ENCODE data around the gene LRP1.
A peak's percentile ranks its signal among the peaks of the same experiment; 100 is the strongest.

Gene LRP1

DNA sequence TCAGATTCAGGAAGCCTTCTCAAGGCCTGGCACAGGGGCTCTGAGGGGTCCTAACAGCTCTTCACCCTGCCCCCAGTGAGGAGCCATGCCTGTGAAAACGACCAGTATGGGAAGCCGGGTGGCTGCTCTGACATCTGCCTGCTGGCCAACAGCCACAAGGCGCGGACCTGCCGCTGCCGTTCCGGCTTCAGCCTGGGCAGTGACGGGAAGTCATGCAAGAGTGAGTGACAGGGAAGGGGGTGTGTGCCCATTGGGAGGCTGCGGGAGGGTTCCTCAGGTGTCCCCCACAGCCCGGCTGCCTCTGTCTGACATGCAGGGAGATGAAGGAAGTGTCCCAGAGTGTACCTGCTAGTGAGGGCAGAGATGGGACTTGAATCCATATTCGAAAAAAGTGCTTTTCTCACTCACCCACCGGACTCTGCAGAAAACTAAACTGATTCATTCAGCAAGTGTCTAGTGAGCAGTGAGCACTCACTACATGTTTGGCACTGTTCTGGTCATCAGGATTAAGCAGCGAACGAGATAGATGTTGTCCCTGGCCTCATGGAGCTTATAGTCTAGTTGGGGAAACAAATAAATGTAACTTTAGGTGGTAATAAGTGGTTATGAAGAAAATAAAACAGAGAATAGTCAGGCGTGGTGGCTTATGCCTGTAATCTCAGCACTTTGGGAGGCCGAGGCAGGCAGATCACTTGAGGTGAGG lies 28.6 kb downstream of the LRP1 start:
- DNase-seq (ENCODE audit: low read depth): no peak

DNA sequence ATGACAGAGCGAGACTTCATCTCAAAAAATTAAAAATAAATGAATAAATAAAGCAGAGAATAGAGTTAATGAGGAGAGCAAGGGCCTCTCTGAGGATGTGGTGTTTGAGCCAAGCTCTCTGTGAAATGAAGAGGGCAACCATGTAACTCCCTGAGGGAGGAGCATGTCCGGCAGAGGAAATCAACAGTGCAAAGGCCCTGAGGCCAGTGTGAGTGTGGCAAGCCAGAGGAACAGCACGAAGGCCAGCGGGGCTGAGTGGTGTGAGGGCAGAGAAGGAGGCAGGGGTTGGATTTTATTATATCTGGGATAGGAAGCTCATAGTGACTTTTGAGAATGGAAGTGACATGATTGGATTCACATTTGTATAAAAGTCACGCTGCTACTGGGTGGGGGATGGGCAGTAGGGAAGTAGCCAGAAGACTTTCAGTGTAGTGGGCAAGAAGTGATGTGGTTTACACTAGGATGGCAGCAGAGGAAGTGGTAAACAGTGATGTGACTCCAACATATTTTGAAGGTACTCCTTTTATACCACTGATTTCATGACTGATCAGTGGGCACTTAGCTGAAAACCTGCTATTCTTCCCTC lies 29.4 kb downstream of the LRP1 start:
- no peak for DNase-seq (ENCODE audit: low read depth)

DNA sequence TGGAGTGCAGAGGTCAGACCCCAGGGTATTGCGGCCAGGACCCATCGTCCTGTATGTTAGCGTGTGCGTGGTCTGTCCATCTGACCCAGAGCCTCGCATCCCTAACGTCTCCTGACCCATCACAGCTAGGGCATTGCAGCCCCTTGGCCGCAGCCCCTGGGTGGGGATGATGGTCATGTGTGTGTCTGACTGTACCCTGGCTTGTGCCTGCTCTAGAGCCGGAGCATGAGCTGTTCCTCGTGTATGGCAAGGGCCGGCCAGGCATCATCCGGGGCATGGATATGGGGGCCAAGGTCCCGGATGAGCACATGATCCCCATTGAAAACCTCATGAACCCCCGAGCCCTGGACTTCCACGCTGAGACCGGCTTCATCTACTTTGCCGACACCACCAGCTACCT lies 29.9 kb downstream of the LRP1 start:
- DNase-seq (ENCODE audit: low read depth): no peak

DNA sequence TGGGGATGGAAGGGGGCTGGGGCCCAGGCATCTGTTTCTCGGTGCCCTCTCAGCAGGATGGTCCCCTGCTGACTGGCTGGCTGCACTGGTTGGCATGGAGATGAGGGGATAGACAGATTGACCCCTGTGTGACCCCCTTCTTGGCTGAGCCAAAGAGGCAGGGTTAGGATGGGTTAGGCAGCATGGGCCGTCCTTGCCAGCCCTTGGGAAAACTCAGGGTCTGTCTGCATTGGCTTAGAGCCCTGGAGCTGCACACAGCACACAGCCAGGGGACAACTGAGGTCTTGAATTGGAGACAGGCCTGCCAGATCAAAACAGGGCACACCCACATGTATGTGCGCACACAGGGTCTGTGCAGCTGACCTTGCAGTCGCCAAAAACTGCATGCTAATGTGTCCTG lies 30.4 kb downstream of the LRP1 start:
- no peak for DNase-seq (ENCODE audit: low read depth)

DNA sequence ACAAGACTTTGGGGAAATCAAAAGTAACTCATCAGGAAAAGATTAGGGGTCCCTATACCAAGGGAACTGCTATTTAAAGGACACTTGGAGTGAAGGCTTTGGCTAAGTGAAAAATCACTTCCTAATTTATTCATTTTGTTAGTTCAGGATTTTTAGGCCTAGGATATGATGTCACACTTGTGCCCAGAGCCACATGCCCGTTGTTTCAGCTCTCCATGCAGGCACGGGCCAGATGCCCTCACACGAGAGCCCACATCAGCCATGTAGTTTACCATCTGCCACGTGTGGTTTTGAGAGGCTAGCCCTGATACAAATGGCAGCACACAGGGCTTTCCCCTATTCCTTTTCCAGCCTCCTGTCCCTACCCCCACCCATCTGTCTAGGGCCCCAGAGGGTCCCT lies 31.0 kb downstream of the LRP1 start:
- DNase-seq (ENCODE audit: low read depth): no peak

DNA sequence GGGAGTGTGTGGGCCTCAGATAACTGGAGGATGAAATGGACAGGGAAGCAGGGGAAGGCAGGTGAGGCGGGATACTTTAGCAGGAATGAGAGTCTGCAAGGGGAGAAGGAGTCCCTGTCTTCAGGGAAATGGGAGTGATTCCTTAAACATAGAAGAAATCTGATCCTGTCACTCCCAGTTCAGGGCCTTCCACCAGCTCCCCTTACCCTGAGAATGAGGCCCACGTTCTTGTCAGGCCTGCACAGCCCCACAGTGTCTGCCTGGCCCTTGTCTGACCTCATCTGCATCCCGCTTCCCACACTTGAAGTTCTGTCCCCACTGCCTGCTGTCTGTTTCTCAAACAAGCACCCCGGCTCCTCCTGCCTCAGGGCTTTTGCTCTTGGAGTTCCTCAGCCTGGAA lies 31.8 kb downstream of the LRP1 start:
- DNase-seq (ENCODE audit: low read depth): no peak

DNA sequence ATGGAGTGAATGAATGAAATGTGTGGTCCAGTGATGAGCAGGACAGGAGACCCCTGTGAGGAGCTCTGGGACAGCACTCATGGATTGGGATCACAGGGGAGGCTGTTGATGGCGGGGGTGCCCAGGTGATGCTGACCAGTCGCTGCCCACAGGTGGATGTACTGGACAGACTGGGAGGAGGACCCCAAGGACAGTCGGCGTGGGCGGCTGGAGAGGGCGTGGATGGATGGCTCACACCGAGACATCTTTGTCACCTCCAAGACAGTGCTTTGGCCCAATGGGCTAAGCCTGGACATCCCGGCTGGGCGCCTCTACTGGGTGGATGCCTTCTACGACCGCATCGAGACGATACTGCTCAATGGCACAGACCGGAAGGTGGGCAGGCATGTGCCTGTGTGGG lies 32.5 kb downstream of the LRP1 start:
- no peak for DNase-seq (ENCODE audit: low read depth)

DNA sequence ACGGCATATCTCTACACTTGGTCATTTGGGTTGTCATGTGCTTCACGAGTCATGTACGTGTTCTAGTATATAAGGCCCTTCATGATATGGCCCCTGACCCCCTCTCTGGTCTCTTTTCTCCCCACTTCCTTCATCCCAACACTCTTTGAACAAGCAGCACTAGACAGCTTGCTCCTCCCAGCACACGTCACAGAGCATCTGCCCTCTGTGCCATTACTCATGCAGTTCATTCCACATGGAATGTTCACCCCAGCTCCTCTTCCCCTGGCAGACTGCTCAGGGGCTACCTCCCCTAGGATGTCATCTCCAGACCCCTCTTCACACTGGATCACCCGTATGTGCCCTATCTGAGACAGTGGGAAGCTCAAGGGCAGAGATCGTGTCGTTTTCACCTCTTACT lies 33.2 kb downstream of the LRP1 start:
- DNase-seq (ENCODE audit: low read depth): peak; percentile 61

DNA sequence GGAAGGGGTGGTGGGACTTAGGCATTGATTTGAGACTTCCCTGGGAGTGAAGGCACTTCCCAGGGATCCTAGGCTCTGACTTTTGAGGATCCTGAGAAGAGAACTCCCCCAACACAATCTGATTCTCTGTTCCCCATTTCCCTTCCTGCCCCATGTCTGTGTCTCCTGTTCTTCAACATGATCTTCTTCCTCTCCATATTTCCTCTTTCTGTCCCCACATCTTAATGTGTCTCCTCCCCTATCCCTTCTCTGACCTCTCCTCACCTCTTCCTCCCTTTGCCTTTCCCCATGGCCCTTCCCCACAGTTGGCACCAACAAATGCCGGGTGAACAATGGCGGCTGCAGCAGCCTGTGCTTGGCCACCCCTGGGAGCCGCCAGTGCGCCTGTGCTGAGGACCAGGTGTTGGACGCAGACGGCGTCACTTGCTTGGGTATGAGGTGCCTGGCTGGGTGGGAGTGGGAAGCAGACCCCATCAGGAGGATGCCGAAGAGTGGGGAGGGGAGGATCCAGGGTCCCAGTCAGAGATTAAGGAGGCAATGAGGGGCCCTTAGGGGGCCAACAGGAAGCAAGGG lies 34.4 kb downstream of the LRP1 start:
- DNase-seq (ENCODE audit: low read depth): no peak

DNA sequence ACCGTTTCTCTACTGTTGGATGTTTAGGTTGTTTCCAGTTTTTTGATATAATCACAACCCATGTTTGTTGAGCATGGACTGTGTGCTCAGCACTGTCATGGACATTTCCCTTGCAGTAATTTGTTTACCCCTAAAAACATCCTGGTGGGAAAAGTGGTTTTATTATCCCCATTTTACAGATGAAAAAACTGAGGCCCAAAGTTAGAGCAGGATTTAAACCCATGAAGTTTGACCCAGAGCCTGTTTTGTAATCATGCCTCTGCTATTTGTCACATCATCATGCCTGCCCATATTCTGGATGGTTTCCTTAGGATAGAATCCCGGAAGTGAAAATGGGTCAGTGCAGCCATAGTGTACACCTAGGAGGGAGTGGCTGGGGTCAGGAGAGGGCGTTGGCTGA lies 36.2 kb downstream of the LRP1 start:
- no peak for DNase-seq (ENCODE audit: low read depth)

DNA sequence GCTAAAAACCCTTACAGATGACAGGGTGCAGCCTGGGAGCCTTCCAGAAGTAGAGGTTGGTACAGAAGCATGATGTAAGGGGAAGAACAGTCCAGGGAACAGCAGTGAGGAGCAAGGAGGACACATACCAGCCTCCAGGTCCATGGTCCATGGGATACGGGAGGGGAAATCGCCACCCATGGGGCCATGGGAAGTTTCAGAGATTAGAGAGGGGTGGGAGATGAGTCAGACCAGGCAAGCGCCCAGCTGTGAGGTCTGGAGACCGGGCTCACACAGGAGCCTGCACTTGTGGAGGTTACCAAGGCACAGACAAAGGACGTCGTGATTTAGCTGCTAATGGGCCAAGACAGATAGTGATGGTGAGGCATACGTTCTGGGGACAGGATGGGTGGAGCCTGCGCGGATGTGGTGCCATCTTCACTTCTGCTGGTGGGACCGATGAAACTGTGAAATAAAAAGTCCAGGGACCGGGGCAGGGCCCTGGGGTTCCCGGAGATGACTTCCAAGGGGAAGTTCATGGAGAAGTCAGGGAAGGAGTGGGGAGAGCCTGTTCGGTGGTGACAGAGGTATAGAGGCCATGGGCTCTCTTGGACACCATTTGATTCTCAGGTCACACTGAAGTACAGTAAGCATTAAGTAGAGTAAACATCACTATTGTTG lies 36.8 kb downstream of the LRP1 start:
- DNase-seq (ENCODE audit: low read depth): peak; percentile 23

DNA sequence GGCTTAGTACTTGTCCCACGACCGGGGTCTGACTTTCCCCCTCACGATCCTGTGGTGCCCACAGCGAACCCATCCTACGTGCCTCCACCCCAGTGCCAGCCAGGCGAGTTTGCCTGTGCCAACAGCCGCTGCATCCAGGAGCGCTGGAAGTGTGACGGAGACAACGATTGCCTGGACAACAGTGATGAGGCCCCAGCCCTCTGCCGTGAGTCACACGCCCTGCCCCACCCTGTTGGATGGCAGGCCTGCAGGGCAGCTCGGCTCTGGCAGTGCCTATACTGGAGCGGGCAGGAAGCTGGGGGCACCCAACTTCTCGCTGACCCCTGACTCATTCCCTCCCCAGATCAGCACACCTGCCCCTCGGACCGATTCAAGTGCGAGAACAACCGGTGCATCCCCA lies 37.5 kb downstream of the LRP1 start:
- no peak for DNase-seq (ENCODE audit: low read depth)

DNA sequence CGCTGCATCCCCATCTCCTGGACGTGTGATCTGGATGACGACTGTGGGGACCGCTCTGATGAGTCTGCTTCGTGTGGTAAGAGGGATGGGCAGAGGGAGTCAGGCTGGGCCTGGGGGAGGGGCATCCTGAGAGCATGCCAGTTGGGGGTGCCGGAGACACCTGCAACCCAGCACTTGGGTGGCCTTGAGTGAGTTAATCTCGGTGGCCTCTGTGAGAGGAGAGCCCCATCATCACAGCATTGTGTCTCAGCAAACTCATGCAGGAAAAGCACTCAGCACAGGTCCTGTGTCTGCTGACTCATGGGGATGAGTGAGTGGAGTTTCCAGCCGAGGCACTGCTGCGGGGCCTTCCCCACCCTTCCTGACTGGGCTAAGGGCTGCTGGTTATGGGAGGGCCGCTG lies 38.7 kb downstream of the LRP1 start:
- peak; percentile 70 for DNase-seq (ENCODE audit: low read depth)

DNA sequence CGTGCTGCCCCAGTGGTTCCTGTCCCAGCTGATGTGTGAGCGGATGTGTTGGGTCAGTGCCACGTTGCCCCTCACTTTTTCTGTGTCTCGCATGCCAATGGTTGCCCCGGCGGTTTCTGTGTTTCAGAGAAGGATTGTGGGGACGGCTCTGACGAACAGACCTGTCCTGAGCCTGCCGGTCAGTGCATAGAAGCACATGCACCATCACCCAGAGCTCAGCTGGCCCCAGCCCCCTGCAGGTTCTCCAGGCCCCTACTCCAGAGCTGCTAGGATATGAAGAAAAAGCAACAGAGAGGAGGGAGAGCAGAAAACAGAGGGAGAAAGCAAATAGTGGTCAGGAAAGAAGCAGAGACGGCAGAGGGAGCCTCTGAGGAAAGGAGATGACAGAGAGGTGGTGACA lies 39.8 kb downstream of the LRP1 start:
- DNase-seq (ENCODE audit: low read depth): no peak

DNA sequence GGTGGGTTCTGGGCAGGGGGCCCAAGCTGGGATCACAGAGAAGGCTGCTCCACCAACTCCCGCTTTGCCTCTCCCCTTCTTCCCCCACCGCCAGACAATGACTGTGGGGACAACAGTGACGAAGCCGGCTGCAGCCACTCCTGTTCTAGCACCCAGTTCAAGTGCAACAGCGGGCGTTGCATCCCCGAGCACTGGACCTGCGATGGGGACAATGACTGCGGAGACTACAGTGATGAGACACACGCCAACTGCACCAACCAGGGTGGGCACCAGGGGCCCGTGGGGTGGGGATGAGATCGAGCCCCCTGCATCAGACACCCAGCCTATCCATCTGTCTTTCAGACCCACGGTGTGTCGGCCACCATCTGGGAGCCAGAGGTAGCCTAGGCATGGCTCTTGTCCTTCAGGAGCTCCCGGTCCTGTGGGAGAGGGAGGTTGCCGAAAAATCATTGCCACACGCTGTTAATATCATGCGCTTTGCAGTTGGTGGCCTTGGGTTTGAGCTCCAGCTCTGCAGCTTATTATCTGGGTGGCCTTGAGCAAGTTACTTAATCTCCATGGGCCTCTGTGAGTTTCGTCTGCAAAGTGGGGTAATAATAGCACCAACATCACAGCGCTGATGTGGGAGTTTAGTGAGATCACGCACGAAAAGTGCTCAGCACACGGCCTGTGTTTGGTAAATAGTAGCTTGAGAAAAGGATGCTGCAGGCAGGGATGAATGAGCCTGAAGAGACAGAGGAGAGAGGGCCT lies 40.9 kb downstream of the LRP1 start:
- no peak for DNase-seq (ENCODE audit: low read depth)

DNA sequence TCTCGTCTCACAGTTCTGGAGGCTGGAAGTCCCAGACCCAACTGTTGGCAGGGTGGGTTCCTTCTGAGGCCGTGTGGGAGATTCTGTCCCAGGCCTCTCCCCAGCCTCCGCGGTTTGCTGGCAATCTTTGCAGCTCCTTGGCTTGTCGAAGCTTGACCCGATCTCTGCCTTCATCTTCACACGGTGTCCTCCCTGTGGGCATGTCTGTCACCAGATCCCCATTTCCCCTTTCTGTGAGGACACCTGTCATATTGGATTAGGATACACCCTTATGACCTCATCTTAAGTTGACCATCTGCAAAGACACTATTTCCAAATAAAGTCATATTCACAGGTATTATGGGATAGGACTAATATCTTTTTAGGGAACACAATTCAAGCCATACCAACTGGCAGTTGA lies 41.7 kb downstream of the LRP1 start:
- no peak for DNase-seq (ENCODE audit: low read depth)

DNA sequence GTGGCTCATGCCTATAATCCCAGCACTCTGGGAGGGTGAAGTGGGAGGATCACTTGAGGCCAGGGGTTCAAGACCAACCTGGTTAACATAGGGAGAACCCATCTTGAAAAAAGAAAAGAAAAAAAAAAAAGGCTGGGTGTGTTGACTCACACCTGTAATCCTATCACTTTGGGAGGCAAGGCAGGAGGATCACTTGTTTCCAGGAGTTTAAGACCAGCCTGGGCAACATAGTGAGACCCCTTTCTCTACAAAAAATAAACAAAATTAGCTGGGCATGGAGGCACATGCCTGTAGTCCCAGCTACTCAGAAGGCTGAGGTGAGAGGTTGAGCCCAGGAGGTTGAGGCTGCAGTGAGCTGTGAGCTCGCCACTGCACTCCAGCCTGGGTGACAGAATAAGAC lies 42.1 kb downstream of the LRP1 start:
- no peak for DNase-seq (ENCODE audit: low read depth)

DNA sequence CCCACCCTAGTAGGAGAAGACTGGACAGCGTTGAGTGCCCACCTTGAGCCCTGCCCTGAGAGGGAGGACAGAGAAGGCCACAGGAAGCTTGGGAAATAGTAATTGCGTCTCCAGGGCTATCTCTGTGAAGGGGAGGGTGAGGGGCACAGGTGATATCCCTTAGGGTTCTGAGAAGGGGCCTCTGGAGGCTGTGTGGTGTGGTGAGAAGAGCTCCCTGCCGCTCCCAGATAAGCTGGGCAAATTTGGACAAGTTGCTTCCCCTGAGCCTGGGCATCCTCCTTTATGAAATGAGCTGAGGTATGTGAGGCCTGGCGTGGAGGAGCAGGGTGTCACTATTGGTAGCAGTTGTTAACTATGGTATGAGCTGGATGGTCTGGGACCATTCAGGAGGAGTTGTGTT lies 42.6 kb downstream of the LRP1 start:
- DNase-seq (ENCODE audit: low read depth): no peak

DNA sequence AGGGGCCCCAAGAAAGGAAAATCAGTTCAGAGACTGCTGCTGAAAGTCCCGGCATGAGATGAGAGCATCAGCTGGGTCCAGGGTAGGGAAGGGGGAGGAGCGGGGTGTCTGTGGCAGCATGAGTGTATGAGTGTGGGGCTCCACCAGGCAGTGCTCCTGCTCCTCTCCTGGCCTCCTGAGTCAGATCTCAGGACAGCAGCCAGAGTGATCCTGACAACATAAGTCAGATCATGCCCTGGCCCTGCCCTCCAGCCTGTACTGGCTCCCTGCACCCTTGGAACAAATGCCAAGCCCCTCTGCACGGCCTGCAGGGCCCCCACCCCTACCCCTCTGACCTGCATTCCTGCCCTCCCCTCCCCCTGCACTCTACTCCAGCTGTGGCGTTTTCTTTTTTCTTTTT lies 43.4 kb downstream of the LRP1 start:
- peak; percentile 73 for DNase-seq (ENCODE audit: low read depth)

DNA sequence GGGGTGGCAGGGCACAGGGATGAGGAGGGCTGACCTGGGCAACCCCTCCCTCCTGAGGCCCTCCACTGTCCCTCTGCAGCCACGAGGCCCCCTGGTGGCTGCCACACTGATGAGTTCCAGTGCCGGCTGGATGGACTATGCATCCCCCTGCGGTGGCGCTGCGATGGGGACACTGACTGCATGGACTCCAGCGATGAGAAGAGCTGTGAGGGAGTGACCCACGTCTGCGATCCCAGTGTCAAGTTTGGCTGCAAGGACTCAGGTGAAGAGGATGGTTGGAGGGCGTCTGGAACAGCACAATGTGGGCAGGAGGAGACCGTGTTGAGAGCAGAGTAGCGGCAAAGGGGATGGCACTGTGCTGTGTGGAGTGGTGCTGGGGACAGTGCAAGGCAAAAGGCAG lies 44.8 kb downstream of the LRP1 start:
- DNase-seq (ENCODE audit: low read depth): peak; percentile 41

DNA sequence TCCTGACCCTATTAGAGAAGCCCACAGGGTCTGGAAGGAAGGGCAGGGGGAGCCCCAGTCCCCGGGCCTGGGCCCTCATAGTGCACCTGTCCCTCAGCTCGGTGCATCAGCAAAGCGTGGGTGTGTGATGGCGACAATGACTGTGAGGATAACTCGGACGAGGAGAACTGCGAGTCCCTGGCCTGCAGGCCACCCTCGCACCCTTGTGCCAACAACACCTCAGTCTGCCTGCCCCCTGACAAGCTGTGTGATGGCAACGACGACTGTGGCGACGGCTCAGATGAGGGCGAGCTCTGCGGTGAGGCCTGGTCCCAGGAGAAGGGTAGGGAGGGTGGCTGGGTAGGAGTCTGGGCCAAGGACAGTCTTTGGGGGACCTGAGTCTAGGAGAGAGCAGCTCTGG lies 45.4 kb downstream of the LRP1 start:
- no peak for DNase-seq (ENCODE audit: low read depth)

DNA sequence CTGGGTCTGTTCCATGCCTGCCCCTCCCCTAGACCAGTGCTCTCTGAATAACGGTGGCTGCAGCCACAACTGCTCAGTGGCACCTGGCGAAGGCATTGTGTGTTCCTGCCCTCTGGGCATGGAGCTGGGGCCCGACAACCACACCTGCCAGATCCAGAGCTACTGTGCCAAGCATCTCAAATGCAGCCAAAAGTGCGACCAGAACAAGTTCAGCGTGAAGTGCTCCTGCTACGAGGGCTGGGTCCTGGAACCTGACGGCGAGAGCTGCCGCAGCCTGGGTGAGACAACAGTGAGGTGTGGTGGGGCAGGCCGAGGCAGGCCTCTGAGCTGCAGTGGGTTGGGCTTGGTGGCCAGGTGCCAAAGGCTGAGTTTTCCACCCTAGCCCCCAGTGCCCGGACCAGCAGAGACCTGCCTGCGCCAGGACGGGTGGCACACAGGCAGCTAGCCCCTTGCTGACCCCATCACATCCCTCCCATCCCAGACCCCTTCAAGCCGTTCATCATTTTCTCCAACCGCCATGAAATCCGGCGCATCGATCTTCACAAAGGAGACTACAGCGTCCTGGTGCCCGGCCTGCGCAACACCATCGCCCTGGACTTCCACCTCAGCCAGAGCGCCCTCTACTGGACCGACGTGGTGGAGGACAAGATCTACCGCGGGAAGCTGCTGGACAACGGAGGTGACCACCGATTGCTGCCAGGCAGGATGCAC lies 47.3 kb downstream of the LRP1 start:
- peak; percentile 77 for DNase-seq (ENCODE audit: low read depth)
